ENCODE data around the gene CPT1C.
A peak's percentile ranks its signal among the peaks of the same experiment; 100 is the strongest.

The CPT1C gene

GRCh38 chr19:49690656-49691242 is at the start of gene CPT1C:
CPT1C (plus strand) TSS chr19:49691116; CDS start chr19:49692253, 1,137 bp downstream.
- in situ Hi-C loops (cut with MboI; ENCODE audit: low sequenced_read_pairs, unreplicated experiment) = no loop called here
- TF ChIP-seq, protein P1, sequence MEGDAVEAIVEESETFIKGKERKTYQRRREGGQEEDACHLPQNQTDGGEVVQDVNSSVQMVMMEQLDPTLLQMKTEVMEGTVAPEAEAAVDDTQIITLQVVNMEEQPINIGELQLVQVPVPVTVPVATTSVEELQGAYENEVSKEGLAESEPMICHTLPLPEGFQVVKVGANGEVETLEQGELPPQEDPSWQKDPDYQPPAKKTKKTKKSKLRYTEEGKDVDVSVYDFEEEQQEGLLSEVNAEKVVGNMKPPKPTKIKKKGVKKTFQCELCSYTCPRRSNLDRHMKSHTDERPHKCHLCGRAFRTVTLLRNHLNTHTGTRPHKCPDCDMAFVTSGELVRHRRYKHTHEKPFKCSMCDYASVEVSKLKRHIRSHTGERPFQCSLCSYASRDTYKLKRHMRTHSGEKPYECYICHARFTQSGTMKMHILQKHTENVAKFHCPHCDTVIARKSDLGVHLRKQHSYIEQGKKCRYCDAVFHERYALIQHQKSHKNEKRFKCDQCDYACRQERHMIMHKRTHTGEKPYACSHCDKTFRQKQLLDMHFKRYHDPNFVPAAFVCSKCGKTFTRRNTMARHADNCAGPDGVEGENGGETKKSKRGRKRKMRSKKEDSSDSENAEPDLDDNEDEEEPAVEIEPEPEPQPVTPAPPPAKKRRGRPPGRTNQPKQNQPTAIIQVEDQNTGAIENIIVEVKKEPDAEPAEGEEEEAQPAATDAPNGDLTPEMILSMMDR (IDR thresholded peaks at IDR 0.05; ENCODE audit: borderline replicate concordance, control extremely low read depth, extremely low read depth, insufficient read depth, missing control alignments) = no peak
- DNase-seq (ENCODE audit: low spot score) = peak; percentile 73

DNA sequence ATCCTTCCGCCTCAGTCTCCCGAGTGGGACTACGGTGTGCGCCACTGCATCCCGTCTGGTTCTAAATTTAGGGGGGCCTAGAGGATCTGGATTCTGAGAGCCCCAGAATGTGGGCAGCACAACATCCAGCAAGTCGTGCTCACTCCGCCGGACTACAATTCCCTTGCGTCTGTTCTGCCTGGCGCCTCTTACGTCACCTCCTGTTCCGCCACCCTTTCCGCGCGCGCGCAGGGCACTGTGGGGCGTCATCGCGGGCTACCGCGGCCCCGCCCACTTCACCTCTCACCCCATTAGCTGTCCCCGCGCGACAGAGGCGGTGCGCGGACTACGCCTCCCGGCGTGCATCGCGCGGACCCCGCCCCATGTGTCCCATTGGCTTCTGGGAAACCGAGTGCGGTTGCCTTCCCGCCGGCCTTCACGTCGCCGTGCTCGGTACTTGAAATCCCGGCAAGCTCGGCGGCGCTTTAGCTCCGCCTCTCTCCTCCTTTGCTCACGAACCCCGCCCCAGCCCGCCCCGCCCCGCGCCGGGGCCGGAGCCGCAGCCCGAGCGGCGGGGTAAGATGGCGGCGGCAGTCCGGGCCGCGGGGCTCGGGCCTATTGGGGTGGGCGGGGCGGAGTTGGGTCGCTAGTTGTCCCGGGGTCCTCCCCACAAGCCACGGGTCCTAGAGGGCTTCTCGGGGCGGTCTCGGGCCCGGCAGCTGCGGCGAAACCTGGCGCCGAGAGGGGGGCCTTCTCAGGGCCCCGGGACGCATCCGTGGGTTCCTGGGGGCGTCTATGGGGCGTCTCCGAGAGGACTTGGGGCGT is 49.0 kb upstream of the CPT1C start, which contains the start of gene SCAF1:
Gene SCAF1, plus strand, starts transcription at position 522 of the 804 bp plus-strand sequence. CDS start 2,818 bp downstream, outside the sequence.
- TF ChIP-seq, protein P1 (IDR thresholded peaks at IDR 0.05; ENCODE audit: borderline replicate concordance, control extremely low read depth, extremely low read depth, insufficient read depth, missing control alignments) = no peak
- in situ Hi-C loops (cut with MboI; ENCODE audit: low sequenced_read_pairs, unreplicated experiment) = no loop called here
- DNase-seq (ENCODE audit: low spot score) = peak; percentile 97

DNA sequence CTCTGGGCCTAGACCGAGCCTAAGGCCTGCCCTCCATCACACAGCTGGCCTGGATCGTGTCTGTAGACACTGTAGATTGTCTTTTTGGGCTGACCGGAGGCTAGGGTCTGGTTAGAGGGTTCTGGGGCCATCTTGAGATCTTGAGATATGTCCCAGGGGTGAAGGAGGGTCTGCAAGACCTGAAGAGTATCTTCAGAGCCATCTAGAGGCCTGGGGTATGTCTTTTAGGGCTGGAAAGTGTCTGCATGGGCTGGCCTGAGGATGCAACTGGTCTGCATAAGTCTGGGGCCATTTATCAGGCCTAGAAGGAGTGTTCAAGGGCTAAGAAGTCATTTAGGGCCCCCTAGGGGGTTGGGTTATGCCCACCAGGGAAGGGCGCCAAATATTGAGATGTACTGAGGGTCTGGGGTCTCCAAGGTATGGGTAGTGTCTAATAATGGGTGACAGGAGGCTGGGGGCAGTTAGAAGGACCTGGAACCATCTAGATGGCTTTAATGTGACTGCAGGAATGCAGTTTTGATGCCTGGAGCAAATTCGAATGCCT is 48.4 kb upstream of the CPT1C start:
- TF ChIP-seq, protein P1 (IDR thresholded peaks at IDR 0.05; ENCODE audit: borderline replicate concordance, control extremely low read depth, extremely low read depth, insufficient read depth, missing control alignments) = no peak
- DNase-seq (ENCODE audit: low spot score) = no peak
- in situ Hi-C loops (cut with MboI; ENCODE audit: low sequenced_read_pairs, unreplicated experiment) = no loop called here

- DNase-seq (ENCODE audit: low spot score) = no peak
- in situ Hi-C loops (cut with MboI; ENCODE audit: low sequenced_read_pairs, unreplicated experiment) = no loop called here
- TF ChIP-seq, protein P1 (IDR thresholded peaks at IDR 0.05; ENCODE audit: borderline replicate concordance, control extremely low read depth, extremely low read depth, insufficient read depth, missing control alignments) = no peak
Measured at GRCh38 chr19:49643466-49643865, 47.5 kb upstream of the CPT1C start.

DNA sequence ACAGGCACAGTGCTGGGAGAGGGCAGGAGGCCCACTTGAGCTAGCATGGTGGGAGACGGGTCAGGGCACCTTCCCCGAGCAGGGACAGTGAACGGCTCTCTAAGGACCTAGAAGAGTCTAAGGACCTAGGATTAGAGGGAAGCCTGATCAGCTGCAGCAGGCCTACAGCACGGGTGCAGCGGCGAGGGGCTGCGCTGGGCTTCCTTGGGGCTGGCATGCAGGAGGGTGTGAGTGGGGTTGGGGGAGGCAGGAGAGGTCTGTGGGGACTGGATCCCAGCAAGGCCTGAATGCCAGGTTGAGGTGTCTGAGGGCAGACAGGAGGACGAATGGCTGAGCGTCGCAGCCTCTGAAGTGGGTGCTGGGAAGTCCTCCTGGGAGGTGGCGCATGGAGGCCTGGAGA is 45.3 kb upstream of the CPT1C start:
- TF ChIP-seq, protein P1 (IDR thresholded peaks at IDR 0.05; ENCODE audit: borderline replicate concordance, control extremely low read depth, extremely low read depth, insufficient read depth, missing control alignments) = no peak
- in situ Hi-C loops (cut with MboI; ENCODE audit: low sequenced_read_pairs, unreplicated experiment) = no loop called here
- DNase-seq (ENCODE audit: low spot score) = no peak

DNA sequence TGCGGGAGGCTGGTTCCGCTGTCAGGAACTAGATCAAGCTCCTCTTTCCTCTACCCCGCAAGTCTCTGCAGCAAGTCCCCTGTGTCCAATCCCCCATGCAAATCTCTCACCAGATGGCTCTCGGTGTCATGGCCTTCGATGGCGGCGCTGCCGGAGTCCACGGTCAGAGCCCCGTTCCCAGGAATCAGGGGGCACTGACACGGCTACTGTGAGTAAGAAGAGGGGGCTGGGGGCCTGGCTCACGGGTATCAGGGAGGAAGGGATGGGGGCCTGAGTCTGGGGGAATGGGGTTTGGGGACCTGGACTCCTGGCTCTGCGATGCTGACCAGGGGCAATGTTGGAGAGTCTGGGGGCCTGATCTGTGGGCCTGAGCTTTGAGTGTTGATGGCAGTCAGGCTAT is 44.9 kb upstream of the CPT1C start:
- no peak for DNase-seq (ENCODE audit: low spot score)
- TF ChIP-seq, protein P1 (IDR thresholded peaks at IDR 0.05; ENCODE audit: borderline replicate concordance, control extremely low read depth, extremely low read depth, insufficient read depth, missing control alignments) = no peak
- in situ Hi-C loops (cut with MboI; ENCODE audit: low sequenced_read_pairs, unreplicated experiment) = no loop called here

Measured in GM13976 (cell line).